Vagina (tissue), 2 donors: Measurements from ENCODE around the gene AGO3. TPM values are rescaled to one million over a fixed set of nuclear protein-coding genes. Genes with fewer than 3 reads are reported as not detected.
A peak's percentile ranks its signal among the peaks of the same experiment; 100 is the strongest.

Source experiments
- DNase-seq, 2 donors: peaks; one replicate each; pipeline ENCODE4 v3.0.0-alpha.2; 2017; ENCODE audit errors: extremely low spot score in 2 of 2
- H3K27ac ChIP-seq: fragments of 200-600 bp; sonication (generic); one replicate; pipeline ENCODE4 v1.5.1; 2019
- H3K27me3 ChIP-seq: fragments of 200-600 bp; sonication (generic); one replicate; pipeline ENCODE4 v1.5.1; 2019
- H3K36me3 ChIP-seq, 2 donors: fragments of 200-600 bp; sonication (generic); one replicate each; pipeline ENCODE4 v1.5.1; 2017 to 2019
- H3K4me1 ChIP-seq: fragments of 200-600 bp; sonication (generic); one replicate; pipeline ENCODE4 v1.5.1; 2019
- H3K4me3 ChIP-seq, 2 donors: fragments of 200-600 bp; sonication (generic); 1 replicate in 1 of 2; 2 replicates in 1 of 2; pipeline ENCODE4 v1.5.1; 2016 to 2019
- H3K9me3 ChIP-seq: fragments of 200-600 bp; sonication (generic); one replicate; pipeline ENCODE4 v1.5.1; 2019
- POLR2A ChIP-seq, 2 donors: fragments of 450-650 bp; IDR thresholded peaks; one replicate each; pipeline ENCODE4 v1.6.1; 2017; ENCODE audit warnings: antibody characterized with exemption in 2 of 2, mild to moderate bottlenecking in 2 of 2, moderate library complexity in 2 of 2
- POLR2AphosphoS5 ChIP-seq, 2 donors: sonication (generic); formaldehyde crosslinking; IDR thresholded peaks; one replicate each; pipeline ENCODE4 v1.9.0; 2017; ENCODE audit warnings: antibody characterized with exemption in 2 of 2, mild to moderate bottlenecking in 2 of 2, low read depth in 1 of 2; ENCODE audit not compliant: insufficient read depth in 1 of 2
- intact Hi-C: fragments of 100-400 bp; cut with DNase I; formaldehyde crosslinking; loops from one replicate; pipeline ENCODE4 v1.15.1; 2023
- total RNA-seq: library from RNA; depleted of rRNA; stranded (reverse); fragments of >200 nt; gene quantifications from one replicate; pipeline ENCODE4 v1.2.3, GENCODE V29; 2016
- TF ChIP-seq, protein P1 (sequence below), 3 experiments: fragments of 450-650 bp in 2 of 3; fragments of 200-600 bp in 1 of 3; sonication (generic) in 1 of 3; IDR thresholded peaks; one replicate each; pipeline ENCODE4 v1.5.1; 2017 to 2019; ENCODE audit warnings: antibody characterized with exemption in 3 of 3, mild to moderate bottlenecking in 2 of 3, moderate library complexity in 2 of 3

The AGO3 gene
- total RNA-seq, 1 donor from 2014 or later: 17.2 TPM

DNA sequence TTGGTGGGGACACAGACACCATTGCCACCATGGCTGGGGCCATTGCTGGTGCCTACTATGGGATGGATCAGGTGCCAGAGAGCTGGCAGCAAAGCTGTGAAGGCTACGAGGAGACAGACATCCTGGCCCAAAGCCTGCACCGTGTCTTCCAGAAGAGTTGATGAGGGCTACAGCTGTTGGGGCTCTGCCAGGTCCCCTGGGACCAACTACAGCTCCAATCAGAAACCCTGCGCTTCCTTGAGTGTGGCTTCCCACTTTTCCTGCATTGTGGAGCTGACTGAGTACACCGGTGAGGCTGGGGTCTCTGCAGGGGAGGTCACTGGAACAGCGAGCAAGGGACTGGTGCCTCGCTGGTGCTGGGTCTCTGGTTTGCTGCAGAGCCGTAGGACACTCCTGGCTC lies 162.3 kb downstream of the AGO3 start:
- Histone ChIP-seq H3K4me1 (peaks cover 23% of the 10 kb centered on the region), H3K27ac (no peak overlapping the region), H3K9me3 (no peaks in the 10 kb centered on the region), H3K36me3 (peaks cover 0 to 44% of the 10 kb centered on the region in 2 donors), H3K4me3 (no peak overlapping the region), H3K27me3 (no peaks in the 10 kb centered on the region)
- TF ChIP-seq, protein P1, sequence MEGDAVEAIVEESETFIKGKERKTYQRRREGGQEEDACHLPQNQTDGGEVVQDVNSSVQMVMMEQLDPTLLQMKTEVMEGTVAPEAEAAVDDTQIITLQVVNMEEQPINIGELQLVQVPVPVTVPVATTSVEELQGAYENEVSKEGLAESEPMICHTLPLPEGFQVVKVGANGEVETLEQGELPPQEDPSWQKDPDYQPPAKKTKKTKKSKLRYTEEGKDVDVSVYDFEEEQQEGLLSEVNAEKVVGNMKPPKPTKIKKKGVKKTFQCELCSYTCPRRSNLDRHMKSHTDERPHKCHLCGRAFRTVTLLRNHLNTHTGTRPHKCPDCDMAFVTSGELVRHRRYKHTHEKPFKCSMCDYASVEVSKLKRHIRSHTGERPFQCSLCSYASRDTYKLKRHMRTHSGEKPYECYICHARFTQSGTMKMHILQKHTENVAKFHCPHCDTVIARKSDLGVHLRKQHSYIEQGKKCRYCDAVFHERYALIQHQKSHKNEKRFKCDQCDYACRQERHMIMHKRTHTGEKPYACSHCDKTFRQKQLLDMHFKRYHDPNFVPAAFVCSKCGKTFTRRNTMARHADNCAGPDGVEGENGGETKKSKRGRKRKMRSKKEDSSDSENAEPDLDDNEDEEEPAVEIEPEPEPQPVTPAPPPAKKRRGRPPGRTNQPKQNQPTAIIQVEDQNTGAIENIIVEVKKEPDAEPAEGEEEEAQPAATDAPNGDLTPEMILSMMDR (IDR thresholded peaks at IDR 0.05): no peak
- TF ChIP-seq POLR2AphosphoS5 (IDR thresholded peaks at IDR 0.05; ENCODE audit: insufficient read depth in 1 of 2, low read depth in 1 of 2): no peak
- TF ChIP-seq POLR2A (IDR thresholded peaks at IDR 0.05): no peak
- no peak for DNase-seq
- intact Hi-C loops: no loop called here

DNA sequence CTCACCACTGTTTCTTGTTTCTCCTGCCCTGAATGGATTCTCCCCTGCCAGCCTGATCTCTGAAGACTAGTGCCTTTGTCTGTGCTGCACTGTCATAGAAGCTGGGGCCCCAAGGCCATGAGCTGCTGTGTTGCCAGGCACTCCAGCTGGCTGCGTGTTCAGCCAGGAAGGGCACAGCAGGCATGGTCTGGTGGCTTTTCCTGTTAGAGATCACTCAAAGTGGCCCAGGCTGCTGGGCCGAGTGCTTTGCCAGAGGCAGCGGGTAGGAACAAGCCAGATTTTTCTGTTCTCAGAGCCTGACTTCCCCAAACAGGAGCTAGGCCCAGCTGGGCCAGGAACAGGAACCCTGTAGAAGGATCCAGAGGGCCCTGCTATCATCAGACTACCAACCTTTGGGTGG lies 163.0 kb downstream of the AGO3 start:
- intact Hi-C loops: no loop called here
- Histone ChIP-seq H3K36me3 (peaks cover 0 to 44% of the 10 kb centered on the region in 2 donors), H3K4me1 (peaks cover 20% of the 10 kb centered on the region), H3K27ac (no peak overlapping the region), H3K27me3 (no peaks in the 10 kb centered on the region), H3K9me3 (no peaks in the 10 kb centered on the region), H3K4me3 (no peak overlapping the region)
- no peak for DNase-seq
- TF ChIP-seq POLR2AphosphoS5 (IDR thresholded peaks at IDR 0.05; ENCODE audit: insufficient read depth in 1 of 2, low read depth in 1 of 2) (no peak), POLR2A (IDR thresholded peaks at IDR 0.05) (no peak)
- TF ChIP-seq, protein P1 (IDR thresholded peaks at IDR 0.05): no peak

DNA sequence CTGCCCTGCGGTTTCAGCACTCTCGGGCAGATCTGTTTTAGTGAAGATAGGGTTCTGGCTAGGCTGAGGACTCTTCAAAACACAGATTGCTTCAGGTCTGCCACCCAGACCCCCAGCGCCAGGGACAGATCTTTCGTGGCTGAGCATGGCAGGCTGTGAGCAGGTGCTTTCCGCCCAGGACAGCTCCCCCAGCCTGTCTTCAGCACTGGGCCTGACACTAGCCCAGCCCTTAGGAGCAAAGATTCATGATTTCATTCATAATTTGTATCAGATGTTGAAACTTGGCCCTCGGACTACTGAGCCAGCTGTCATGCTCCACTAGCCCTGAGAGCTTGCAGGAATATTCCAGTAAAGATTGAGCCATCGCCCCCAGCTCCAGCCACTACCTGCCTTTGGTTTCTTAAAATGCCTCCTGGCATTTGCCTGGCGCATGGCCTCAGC lies 163.7 kb downstream of the AGO3 start:
- Histone ChIP-seq H3K36me3 (peaks cover 0 to 44% of the 10 kb centered on the region in 2 donors), H3K9me3 (no peaks in the 10 kb centered on the region), H3K4me3 (no peak overlapping the region), H3K4me1 (peaks cover 16% of the 10 kb centered on the region), H3K27ac (peak overlapping the region; percentile 21), H3K27me3 (no peaks in the 10 kb centered on the region)
- TF ChIP-seq, protein P1 (IDR thresholded peaks at IDR 0.05): no peak
- TF ChIP-seq POLR2AphosphoS5 (IDR thresholded peaks at IDR 0.05; ENCODE audit: insufficient read depth in 1 of 2, low read depth in 1 of 2): no peak
- no peak for TF ChIP-seq POLR2A (IDR thresholded peaks at IDR 0.05)
- DNase-seq: no peak
- intact Hi-C loops: loop anchor here (5.0 kb wide), 2 partner anchors 38 to 198 kb away; no protein-coding TSS in a partner anchor

DNA sequence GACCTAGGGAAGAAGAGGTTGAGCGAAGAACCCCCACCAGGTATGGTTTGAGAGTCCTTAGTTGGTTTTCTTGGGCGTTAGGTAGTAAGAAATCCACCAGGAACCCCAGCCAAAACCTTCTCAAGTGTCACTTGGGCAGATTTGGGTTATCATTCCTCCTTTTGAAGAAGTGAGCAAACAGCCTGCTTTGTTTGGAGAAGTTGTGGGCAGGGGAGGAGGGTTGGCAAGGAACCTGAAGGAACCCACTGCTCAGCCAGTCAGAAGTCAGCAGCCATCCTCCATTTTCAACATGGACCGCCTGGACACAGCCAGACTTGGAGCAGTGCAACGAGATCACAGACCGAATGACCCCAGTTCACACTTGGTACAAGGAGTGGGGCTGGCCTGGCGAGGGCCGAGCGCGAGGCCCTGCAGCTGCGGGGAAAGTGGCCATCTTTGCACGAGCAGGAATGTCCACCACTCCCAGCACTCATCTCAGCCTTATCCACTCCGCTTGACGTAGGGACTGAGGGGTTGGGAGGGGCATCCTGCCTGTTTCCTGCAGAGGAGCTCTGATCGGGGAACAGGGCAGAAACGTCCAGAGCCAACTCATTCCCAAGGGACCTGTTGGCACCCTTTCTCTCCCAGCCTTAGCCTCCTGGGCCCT lies 165.0 kb downstream of the AGO3 start:
- intact Hi-C loops: loop anchor here (5.0 kb wide), 2 partner anchors 36 to 196 kb away; no protein-coding TSS in a partner anchor
- H3K4me3 ChIP-seq: no peak overlapping the region
- no peak for DNase-seq
- TF ChIP-seq, protein P1 (IDR thresholded peaks at IDR 0.05): no peak
- no peak for TF ChIP-seq POLR2AphosphoS5 (IDR thresholded peaks at IDR 0.05; ENCODE audit: insufficient read depth in 1 of 2, low read depth in 1 of 2)
- TF ChIP-seq POLR2A (IDR thresholded peaks at IDR 0.05): no peak
- no peaks in the 10 kb centered on the region for H3K27me3 ChIP-seq
- no peak overlapping the region for H3K27ac ChIP-seq
- H3K4me1 ChIP-seq: peaks cover 12% of the 10 kb centered on the region
- H3K36me3 ChIP-seq: peaks cover 0 to 44% of the 10 kb centered on the region in 2 donors
- no peaks in the 10 kb centered on the region for H3K9me3 ChIP-seq
